Hepatocyte (in vitro differentiated cells): ENCODE data around the gene GMDS. TPM values are rescaled to one million over a fixed set of nuclear protein-coding genes. Genes with fewer than 3 reads are reported as not detected.

ENCODE experiments used
- DNase-seq: peaks from one replicate; pipeline ENCODE4 v3.0.0-alpha.2; 2016; ENCODE audit warnings: low spot score
- H2AFZ ChIP-seq: fragments of 200-600 bp; sonication (generic); 2 replicates; pipeline ENCODE4 v1.6.0; 2016; ENCODE audit warnings: antibody characterized with exemption, mild to moderate bottlenecking
- H3K27ac ChIP-seq: fragments of 200-600 bp; sonication (generic); 2 replicates; pipeline ENCODE4 v1.5.1; 2016; ENCODE audit warnings: mild to moderate bottlenecking
- H3K27me3 ChIP-seq: fragments of 200-600 bp; sonication (generic); 2 replicates; pipeline ENCODE4 v1.6.1; 2016
- H3K36me3 ChIP-seq: fragments of 200-600 bp; sonication (generic); replicated peaks from 2 replicates; pipeline ENCODE4 v1.5.1; 2016; ENCODE audit warnings: low read depth; ENCODE audit not compliant: insufficient read depth
- H3K4me1 ChIP-seq: fragments of 200-600 bp; sonication (generic); 2 replicates; pipeline ENCODE4 v1.5.1; 2016; ENCODE audit warnings: mild to moderate bottlenecking, moderate library complexity; ENCODE audit not compliant: insufficient read depth
- H3K4me2 ChIP-seq: fragments of 200-600 bp; sonication (generic); 2 replicates; pipeline ENCODE4 v1.6.0; 2016
- H3K4me3 ChIP-seq: fragments of 200-600 bp; sonication (generic); 2 replicates; pipeline ENCODE4 v1.5.1; 2016; ENCODE audit warnings: mild to moderate bottlenecking
- H3K79me2 ChIP-seq: fragments of 200-600 bp; sonication (generic); 2 replicates; pipeline ENCODE4 v1.6.0; 2017; ENCODE audit warnings: mild to moderate bottlenecking
- H3K9me2 ChIP-seq: fragments of 200-600 bp; sonication (generic); replicated peaks from 2 replicates; pipeline ENCODE4 v1.6.0; 2017; ENCODE audit warnings: mild to moderate bottlenecking; ENCODE audit not compliant: insufficient read depth
- H3K9me3 ChIP-seq: fragments of 200-600 bp; sonication (generic); 2 replicates; pipeline ENCODE4 v1.5.1; 2016; ENCODE audit warnings: low read depth, mild to moderate bottlenecking
- H4K20me1 ChIP-seq: fragments of 200-600 bp; sonication (generic); 2 replicates; pipeline ENCODE4 v1.6.0; 2016; ENCODE audit warnings: mild to moderate bottlenecking; ENCODE audit not compliant: insufficient read depth, poor library complexity, severe bottlenecking
- EZH2 ChIP-seq: fragments of 200-600 bp; sonication (generic); IDR thresholded peaks from 2 replicates; pipeline ENCODE4 v1.6.1; 2016; ENCODE audit warnings: antibody characterized with exemption, mild to moderate bottlenecking, borderline replicate concordance
- EZH2phosphoT487 ChIP-seq: fragments of 200-600 bp; sonication (generic); IDR thresholded peaks from one replicate; pipeline ENCODE4 v1.6.1; 2018; ENCODE audit warnings: antibody characterized with exemption, mild to moderate bottlenecking, low read depth, moderate library complexity; ENCODE audit not compliant: unreplicated experiment, severe bottlenecking
- WGBS: methylation state at CpG from one replicate; pipeline ENCODE4 v1.1.6; 2016; ENCODE audit warnings: low lambda C conversion rate; ENCODE audit errors: missing lambda C conversion rate; 5-methylcytosine and 5-hydroxymethylcytosine counted together
- polyA plus RNA-seq: library from polyadenylated mRNA; unstranded; fragments of >200 nt; fragmentation: Nextera tagmentation; extraction: Ambion mirVana; gene quantifications from 2 replicates; pipeline ENCODE4 v1.2.1, GENCODE V29; 2016
- total RNA-seq: library from RNA; depleted of rRNA; stranded (reverse); fragments of >200 nt; gene quantifications from 2 replicates; pipeline ENCODE4 v1.2.3, GENCODE V29; 2014
- TF ChIP-seq, protein P1 (sequence below): fragments of 200-600 bp; sonication (generic); IDR thresholded peaks from 2 replicates; pipeline ENCODE4 v1.5.1; 2016; ENCODE audit warnings: antibody characterized with exemption, mild to moderate bottlenecking; ENCODE audit not compliant: poor library complexity

Gene GMDS
- total and polyA plus RNA-seq, 2 experiments from 2014 or later: 20.7 to 32.6 TPM

DNA sequence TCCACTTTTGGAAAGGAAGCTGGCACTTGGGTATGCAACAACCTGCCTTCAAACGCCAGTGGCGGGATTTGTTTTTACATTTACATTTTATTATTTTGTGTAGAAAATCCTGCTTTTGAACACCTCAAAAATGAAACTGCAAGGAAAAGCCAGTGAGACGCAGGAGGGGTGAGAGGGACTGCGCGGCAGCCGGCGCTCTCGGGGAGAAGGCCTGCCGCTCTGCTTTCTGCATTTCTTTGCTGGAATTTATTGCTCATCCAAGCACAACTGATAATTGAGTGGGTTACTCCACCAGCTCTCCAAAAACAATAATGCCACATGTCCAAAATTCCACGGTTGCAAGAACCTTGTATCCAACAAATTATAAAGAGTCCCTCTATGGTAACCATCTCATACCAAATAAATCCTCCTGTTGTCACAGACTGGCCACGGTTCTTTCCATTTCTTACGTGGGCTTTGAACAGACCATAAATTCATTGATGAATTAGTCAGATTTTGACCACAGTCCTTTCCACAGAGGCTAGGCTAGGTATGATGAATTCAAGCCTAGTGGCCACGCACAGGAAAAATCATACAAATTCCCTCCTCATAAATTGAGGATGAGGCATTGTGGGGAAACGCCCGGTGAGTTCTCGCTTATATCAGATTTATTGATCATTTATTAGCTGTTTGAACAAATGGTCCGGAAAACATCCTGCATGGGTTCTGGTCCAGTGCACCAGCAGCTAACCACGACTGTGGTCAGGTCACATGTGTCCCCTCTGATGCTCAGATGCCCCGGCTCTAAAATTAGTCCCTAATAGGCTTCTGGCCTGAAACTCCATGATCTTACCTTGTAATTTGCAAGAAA is 667.3 kb downstream of the GMDS start:
- H4K20me1 ChIP-seq: no peaks in the 10 kb centered on the region
- H3K79me2 ChIP-seq: no peaks in the 10 kb centered on the region
- no peak overlapping the region for H2AFZ ChIP-seq
- no peak for TF ChIP-seq EZH2
- TF ChIP-seq, protein P1, sequence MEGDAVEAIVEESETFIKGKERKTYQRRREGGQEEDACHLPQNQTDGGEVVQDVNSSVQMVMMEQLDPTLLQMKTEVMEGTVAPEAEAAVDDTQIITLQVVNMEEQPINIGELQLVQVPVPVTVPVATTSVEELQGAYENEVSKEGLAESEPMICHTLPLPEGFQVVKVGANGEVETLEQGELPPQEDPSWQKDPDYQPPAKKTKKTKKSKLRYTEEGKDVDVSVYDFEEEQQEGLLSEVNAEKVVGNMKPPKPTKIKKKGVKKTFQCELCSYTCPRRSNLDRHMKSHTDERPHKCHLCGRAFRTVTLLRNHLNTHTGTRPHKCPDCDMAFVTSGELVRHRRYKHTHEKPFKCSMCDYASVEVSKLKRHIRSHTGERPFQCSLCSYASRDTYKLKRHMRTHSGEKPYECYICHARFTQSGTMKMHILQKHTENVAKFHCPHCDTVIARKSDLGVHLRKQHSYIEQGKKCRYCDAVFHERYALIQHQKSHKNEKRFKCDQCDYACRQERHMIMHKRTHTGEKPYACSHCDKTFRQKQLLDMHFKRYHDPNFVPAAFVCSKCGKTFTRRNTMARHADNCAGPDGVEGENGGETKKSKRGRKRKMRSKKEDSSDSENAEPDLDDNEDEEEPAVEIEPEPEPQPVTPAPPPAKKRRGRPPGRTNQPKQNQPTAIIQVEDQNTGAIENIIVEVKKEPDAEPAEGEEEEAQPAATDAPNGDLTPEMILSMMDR: no peak
- no peak for TF ChIP-seq EZH2phosphoT487
- no peaks in the 10 kb centered on the region for H3K9me2 ChIP-seq
- H3K27ac ChIP-seq: no peak overlapping the region
- H3K9me3 ChIP-seq: no peaks in the 10 kb centered on the region
- no peak overlapping the region for H3K4me3 ChIP-seq
- no peaks in the 10 kb centered on the region for H3K27me3 ChIP-seq
- H3K36me3 ChIP-seq: no peaks in the 10 kb centered on the region
- H3K4me1 ChIP-seq: peaks cover 18% of the 10 kb centered on the region
- no peak overlapping the region for H3K4me2 ChIP-seq
- 93% methylated on average over 19 of the region's 19 CpGs for WGBS
- no peak for DNase-seq

DNA sequence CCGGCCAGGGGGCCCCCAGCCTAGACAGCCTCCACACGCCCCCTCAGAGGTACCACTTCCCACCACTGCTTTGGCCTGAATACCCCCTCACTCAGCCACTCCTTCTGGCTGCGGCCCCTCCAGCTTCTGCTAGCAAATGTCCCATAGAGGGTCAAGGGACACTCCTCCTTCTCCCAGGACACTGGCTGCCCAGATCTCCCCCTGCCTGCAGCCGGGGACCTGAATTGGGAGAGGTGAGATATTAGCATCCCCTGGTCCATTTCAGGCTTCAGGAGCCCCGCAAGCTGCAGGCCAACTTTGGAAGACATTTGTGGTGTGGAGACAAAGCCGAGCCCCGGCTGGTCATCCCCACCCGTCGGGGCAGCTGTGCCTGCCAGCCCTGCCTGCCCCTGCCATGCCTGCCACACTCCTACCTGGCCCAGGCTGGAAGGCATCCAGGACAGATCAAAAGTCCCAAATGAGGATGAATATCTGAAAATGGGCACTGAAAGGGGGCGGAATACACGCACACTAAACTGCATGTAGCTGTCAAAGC is 668.2 kb downstream of the GMDS start:
- peaks cover 18% of the 10 kb centered on the region for H3K4me1 ChIP-seq
- H3K4me2 ChIP-seq: no peak overlapping the region
- H3K79me2 ChIP-seq: no peaks in the 10 kb centered on the region

DNA sequence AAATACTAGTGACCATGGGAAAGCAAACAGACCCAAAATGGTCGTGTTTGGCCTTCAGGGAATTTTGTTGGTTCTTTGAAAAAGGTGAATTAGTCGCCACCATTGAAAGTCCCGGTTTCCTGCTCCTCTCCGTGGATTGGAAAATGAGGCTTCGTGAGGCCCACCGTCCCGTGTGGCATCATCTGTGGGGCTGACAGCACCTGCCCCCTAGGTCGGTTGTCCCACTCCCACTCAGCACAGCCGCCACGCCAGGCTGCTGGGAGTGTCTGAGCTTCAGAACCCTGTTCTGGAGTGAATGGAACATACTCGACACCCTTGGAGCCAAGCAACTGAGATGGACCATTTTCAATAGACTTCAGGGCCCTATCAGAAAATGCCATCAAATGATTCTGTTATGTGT is 668.7 kb downstream of the GMDS start:
- 97% methylated on average over 11 of the region's 11 CpGs for WGBS
- no peak for DNase-seq
- H4K20me1 ChIP-seq: no peaks in the 10 kb centered on the region
- no peak overlapping the region for H3K27ac ChIP-seq
- H3K9me2 ChIP-seq: no peaks in the 10 kb centered on the region
- H2AFZ ChIP-seq: no peak overlapping the region
- no peak overlapping the region for H3K4me3 ChIP-seq
- H3K9me3 ChIP-seq: no peaks in the 10 kb centered on the region
- H3K4me2 ChIP-seq: no peak overlapping the region
- H3K27me3 ChIP-seq: no peaks in the 10 kb centered on the region
- H3K36me3 ChIP-seq: no peaks in the 10 kb centered on the region
- no peaks in the 10 kb centered on the region for H3K79me2 ChIP-seq
- TF ChIP-seq EZH2 (no peak), EZH2phosphoT487 (no peak)
- TF ChIP-seq, protein P1: no peak
- peaks cover 18% of the 10 kb centered on the region for H3K4me1 ChIP-seq

More for the DNA sequence above, 668.2 kb downstream of the GMDS start:
- H3K36me3 ChIP-seq: no peaks in the 10 kb centered on the region
- no peaks in the 10 kb centered on the region for H3K9me2 ChIP-seq
- no peak for DNase-seq
- TF ChIP-seq, protein P1: no peak
- TF ChIP-seq EZH2phosphoT487 (no peak), EZH2 (no peak)
- H3K9me3 ChIP-seq: no peaks in the 10 kb centered on the region
- no peak overlapping the region for H2AFZ ChIP-seq
- H3K4me3 ChIP-seq: no peak overlapping the region
- no peaks in the 10 kb centered on the region for H4K20me1 ChIP-seq
- no peaks in the 10 kb centered on the region for H3K27me3 ChIP-seq
- 97% methylated on average over 10 of the region's 11 CpGs for WGBS
- no peak overlapping the region for H3K27ac ChIP-seq
